Measurements from ENCODE around the gene LRP1-AS.

Gene LRP1-AS

DNA sequence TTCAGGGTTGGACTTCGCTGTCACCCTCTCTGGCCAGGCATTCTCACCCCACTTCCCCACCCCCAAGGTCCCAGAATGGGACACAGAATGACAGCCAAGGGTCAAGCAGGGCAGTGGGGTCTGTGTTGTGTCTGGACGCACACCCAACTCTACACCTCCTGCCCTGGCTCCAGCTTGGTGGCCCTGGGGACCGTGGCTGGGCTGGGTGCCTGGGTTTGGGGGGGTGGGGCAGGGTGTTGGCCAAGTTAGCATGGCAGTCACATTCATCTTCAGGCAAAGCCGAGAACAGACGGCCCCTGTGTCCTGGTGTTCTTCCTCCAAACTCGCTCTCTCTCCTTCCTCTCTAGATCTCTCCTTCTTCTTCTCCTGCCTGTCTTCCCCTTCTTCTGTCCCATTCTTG lies 13.5 kb downstream of the LRP1-AS start:
- H3K27me3 ChIP-seq (replicated peaks; ENCODE audit: insufficient read depth, low read length): peaks cover 31% of the 10 kb centered on the region
- H3K36me3 ChIP-seq (replicated peaks; ENCODE audit: insufficient read depth, low read length): no peaks in the 10 kb centered on the region
- H3K4me1 ChIP-seq (ENCODE audit: low read length): 0 out of 2 replicates have a peak, but pooled peaks cover 3% of the 10 kb centered on the region
- no peaks in the 10 kb centered on the region for H4K20me1 ChIP-seq (ENCODE audit: insufficient read depth, low read length)
- H3K79me2 ChIP-seq (ENCODE audit: low read length): no peaks in the 10 kb centered on the region
- H2AFZ ChIP-seq (ENCODE audit: low read length): no peak overlapping the region
- no peaks in the 10 kb centered on the region for H3K9me2 ChIP-seq (replicated peaks; ENCODE audit: insufficient read depth, low read length)
- no peaks in the 10 kb centered on the region for H3F3A ChIP-seq (ENCODE audit: insufficient read depth, low read length)
- no peak for DNase-seq
- no peaks in the 10 kb centered on the region for H3K9me3 ChIP-seq (replicated peaks; ENCODE audit: insufficient read depth, low read length)
- TF ChIP-seq EZH2phosphoT487 (IDR thresholded peaks at IDR 0.05; ENCODE audit: low read length): no peak
- no peak for TF ChIP-seq EZH2 (optimal IDR thresholded peaks at IDR 0.05; ENCODE audit: low read depth, low read length)
- no peak for TF ChIP-seq CTCF (IDR thresholded peaks at IDR 0.05; ENCODE audit: low read length)
- no peak overlapping the region for H3K9ac ChIP-seq (ENCODE audit: low read length)
- no peak overlapping the region for H3K4me3 ChIP-seq (ENCODE audit: low read length)
- H3K4me2 ChIP-seq (ENCODE audit: low read depth, low read length): no peak overlapping the region
- no peak overlapping the region for H3K27ac ChIP-seq (ENCODE audit: low read length)

DNA sequence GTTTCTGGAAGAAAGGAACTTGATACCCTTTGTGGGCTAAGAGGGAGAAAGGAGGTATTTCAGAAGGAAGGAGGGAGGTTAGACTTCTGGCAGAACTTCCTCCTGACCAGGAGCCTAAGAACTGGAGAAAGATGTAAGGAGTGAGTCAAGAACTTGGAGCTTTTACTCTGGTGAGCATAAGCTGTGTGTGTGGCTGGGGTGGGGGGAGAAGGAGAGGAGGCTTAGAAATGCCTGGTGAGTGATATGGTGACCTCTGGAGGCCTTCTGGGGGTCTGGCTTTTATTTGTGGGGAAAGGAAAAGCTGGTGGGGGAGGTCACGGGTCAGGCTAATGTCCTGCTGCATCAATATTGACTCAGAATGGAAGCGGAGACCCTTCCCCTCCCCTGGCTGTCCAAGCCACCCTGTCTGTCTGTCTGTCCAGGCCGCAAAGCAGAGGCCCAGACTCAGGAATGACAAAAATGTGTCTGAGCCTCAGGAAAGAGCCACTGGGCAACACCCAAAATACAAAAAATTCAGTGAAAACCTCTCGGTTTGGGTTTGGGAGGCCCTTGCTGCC lies 14.3 kb downstream of the LRP1-AS start:
- no peak for DNase-seq
- Histone ChIP-seq H3K9ac (ENCODE audit: low read length) (no peak overlapping the region), H3K4me2 (ENCODE audit: low read depth, low read length) (no peak overlapping the region), H3K9me2 (replicated peaks; ENCODE audit: insufficient read depth, low read length) (no peaks in the 10 kb centered on the region), H3K27ac (ENCODE audit: low read length) (no peak overlapping the region), H3K27me3 (replicated peaks; ENCODE audit: insufficient read depth, low read length) (peaks cover 34% of the 10 kb centered on the region), H3F3A (ENCODE audit: insufficient read depth, low read length) (no peaks in the 10 kb centered on the region), H3K79me2 (ENCODE audit: low read length) (no peaks in the 10 kb centered on the region), H3K4me3 (ENCODE audit: low read length) (no peak overlapping the region), H2AFZ (ENCODE audit: low read length) (no peak overlapping the region), H3K9me3 (replicated peaks; ENCODE audit: insufficient read depth, low read length) (no peaks in the 10 kb centered on the region), H3K4me1 (ENCODE audit: low read length) (0 out of 2 replicates have a peak, but pooled peaks cover 3% of the 10 kb centered on the region), H3K36me3 (replicated peaks; ENCODE audit: insufficient read depth, low read length) (no peaks in the 10 kb centered on the region), H4K20me1 (ENCODE audit: insufficient read depth, low read length) (no peaks in the 10 kb centered on the region)
- TF ChIP-seq CTCF (IDR thresholded peaks at IDR 0.05; ENCODE audit: low read length) (no peak), EZH2phosphoT487 (IDR thresholded peaks at IDR 0.05; ENCODE audit: low read length) (no peak), EZH2 (optimal IDR thresholded peaks at IDR 0.05; ENCODE audit: low read depth, low read length) (no peak)

- no peak for DNase-seq
- Histone ChIP-seq H3F3A (ENCODE audit: insufficient read depth, low read length) (no peaks in the 10 kb centered on the region), H3K4me2 (ENCODE audit: low read depth, low read length) (no peak overlapping the region), H3K27ac (ENCODE audit: low read length) (no peak overlapping the region), H2AFZ (ENCODE audit: low read length) (no peak overlapping the region), H3K27me3 (replicated peaks; ENCODE audit: insufficient read depth, low read length) (peaks cover 34% of the 10 kb centered on the region), H3K79me2 (ENCODE audit: low read length) (no peaks in the 10 kb centered on the region), H3K9ac (ENCODE audit: low read length) (no peak overlapping the region), H3K36me3 (replicated peaks; ENCODE audit: insufficient read depth, low read length) (no peaks in the 10 kb centered on the region), H3K9me2 (replicated peaks; ENCODE audit: insufficient read depth, low read length) (no peaks in the 10 kb centered on the region), H3K4me3 (ENCODE audit: low read length) (no peak overlapping the region), H3K9me3 (replicated peaks; ENCODE audit: insufficient read depth, low read length) (no peaks in the 10 kb centered on the region), H4K20me1 (ENCODE audit: insufficient read depth, low read length) (no peaks in the 10 kb centered on the region), H3K4me1 (ENCODE audit: low read length) (peaks cover 3% of the 10 kb centered on the region; the same call in 1 of the 2 replicates)
- TF ChIP-seq EZH2phosphoT487 (IDR thresholded peaks at IDR 0.05; ENCODE audit: low read length) (no peak), EZH2 (optimal IDR thresholded peaks at IDR 0.05; ENCODE audit: low read depth, low read length) (no peak), CTCF (IDR thresholded peaks at IDR 0.05; ENCODE audit: low read length) (no peak)
These were observed 15.3 kb downstream of the LRP1-AS start for GRCh38 chr12:57131896-57132744.

Measured in MM.1S (cell line).